Hematopoietic multipotent progenitor cell treated with erythropoietin and hydrocortisone succinate and interleukin-3 and kit ligand, for 4 days (in vitro differentiated cells): ENCODE data around the gene CCDC175.

ENCODE experiments used
- DNase-seq: peaks from one replicate; pipeline ENCODE4 v3.0.0-alpha.2; 2015

Gene CCDC175

DNA sequence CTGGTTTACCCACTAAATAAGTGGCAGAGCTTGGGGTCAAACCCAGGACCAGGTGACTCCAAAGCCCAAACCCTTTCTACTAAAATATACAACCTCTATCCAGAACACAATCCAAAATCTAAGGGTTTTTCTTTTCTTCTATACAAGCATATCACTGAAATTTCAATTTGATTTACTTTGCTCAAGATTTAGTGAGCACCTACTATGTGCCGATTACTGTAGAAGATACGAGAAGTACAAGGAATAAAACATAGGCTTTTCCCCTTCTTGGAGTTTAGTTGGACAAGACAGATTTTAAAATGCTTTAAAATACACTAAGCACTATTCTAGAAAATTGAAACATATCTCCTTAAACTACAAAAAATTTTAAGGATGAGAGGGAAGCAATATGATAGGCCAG is 95.2 kb downstream of the CCDC175 start:
- DNase-seq = no peak

DNA sequence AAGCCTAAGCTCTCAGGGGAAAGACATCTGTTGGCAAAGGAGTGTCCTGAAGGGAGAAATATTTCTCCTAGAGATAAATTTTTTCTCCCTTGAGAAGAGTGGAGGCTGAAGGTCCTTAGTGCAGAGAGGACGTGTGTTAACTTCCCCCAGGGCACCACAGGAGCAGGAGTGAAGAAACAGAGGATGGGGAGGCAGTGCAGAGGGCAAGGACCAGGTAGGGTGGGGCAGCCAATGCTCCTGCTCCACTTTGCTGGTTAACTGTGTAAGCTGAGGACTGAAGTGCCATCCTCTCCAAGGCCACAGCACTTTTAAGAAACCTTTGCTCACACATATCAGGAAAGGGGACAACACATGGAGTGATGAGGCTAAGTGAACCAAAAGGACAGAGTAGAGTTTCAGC is 96.4 kb downstream of the CCDC175 start:
- DNase-seq = no peak

DNA sequence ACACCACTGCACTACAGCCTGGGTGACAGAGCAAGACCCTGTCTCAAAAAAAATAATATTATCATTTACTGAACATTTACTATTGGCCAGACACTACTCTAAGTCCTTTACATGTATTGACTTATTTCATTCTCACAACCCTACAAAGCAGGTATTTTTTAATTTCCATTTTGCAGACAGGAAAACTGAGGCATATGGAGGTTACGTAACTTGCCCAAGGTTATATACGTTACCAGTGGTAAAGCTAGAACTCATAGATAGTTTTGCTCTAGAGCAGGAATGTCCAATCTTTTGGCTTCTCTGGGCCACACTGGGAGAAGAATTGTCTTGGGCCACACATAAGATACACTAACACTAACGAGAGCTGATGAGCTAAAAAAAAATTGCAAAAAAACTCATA is 98.1 kb downstream of the CCDC175 start:
- DNase-seq = no peak

DNA sequence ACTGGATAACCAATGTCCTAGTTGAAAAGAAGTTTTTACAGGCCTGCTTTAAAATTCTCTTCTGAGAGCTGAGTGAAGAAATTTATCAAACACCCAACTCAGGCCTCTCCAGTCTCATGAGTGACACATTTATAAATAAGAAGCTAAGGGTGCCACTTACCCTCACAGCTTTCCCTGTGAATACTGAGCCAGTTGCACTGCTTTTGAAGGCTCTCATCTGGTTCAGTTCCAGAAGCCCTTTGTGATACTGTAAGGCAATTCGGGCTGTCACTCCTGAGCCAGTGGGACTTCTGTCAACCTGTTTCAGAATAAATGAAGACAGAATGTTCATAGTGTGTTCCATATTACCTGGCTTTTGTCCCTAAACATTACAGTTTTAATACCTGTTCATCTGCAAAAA is 100.9 kb downstream of the CCDC175 start:
- no peak for DNase-seq

DNA sequence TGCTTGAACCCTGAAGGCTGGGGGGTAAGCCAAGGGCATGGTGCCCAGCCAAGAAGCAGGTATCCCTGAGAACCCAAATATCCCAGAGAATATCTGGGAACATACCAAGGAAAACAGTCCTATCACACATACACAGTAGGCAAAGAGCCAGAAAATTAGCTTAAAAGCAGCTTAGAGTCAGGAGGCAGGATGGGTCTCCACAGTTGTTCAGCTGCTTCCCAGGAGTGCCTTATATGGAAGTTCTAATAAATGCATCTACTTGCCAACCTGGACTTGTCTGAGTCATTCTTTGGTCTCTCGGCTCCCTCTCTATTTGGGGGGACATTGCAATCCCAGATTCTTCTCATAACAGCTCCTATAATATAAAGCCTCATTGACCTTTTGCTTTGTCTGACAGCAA is 102.4 kb downstream of the CCDC175 start:
- DNase-seq = no peak

DNA sequence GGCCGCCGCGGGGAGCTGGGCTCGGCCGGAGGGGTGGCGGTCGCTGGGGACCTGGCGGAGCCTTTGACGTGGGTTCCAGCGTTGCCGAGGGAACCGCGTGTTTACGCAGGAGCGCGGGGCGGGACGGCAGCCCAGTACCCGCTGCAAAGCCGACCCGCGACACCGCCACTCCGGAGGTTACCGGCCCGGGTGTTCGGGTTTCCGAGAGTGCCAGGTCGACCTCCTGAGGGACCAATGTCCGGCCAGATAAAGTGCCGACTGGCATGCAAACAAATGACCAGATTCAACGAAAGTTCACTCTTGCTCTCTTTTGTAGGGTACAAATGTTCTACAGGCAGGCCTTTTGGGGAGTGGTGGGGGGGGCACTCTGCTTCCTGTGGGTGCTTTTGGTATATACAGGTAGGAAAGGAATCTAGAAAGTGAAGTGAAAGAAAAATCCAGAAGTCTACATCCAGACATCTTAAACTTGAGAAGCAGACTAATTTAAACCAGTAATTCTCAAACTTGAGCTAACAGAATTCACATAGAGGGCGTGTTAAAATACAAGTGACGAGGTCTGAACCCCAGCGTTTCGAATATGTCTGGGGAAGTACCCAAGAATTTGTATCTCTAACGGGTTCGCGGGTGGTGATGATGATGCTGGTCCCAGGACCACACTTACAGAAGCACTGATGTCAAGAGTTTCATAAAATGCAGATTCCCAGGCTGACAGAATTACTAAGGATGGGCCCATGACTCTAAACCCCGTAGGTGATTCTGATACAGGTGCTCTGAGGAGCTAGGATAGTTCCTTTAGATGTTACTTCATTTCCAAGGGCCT is 111.1 kb downstream of the CCDC175 start, which contains the start of gene GPR135:
Gene GPR135, minus strand, starts transcription at position 65 of the 820 bp plus-strand sequence. CDS start 154 bp downstream, outside the sequence.
- peak; percentile 8 for DNase-seq

DNA sequence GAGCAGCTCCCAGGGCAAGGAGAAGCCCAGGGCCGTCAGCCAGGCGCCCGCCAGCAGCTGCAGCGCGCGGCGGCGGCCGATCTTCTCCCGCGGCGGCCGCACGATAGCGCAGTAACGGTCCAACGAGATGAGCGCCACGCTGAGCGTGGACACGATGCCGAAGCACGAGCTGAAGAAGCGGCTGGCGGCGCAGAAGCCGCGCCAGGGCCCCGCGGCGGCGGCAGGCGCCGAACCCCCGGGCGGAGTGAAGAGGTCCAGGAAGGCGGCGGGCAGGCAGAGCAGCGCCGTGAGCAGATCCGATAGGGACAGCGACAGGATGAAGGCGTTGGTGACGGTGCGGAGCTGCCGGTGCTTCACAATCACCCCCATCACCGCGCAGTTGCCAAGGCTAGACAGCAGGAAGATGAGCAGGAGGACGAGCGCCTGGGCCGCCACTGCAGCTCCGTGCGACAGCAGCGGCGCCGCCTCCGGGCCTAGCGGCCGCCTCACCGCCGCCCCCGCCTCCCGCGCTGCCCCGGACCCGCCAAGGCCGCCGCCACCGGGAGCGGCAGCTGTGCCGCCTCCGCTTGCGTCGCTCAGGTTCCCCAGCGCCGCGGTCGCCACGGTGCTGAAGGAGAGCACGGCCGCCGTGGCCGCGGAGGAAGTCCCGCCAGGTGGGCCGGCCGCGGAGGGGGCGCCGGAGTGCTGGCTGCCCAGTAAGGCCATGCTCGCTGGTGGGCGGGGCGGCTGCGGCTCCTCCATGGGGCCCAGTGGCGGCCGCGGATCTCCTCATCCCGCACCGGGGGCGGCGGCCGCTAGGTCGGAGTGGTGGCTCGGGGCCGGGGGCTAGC is 111.9 kb downstream of the CCDC175 start:
- peak; percentile 73 for DNase-seq

DNA sequence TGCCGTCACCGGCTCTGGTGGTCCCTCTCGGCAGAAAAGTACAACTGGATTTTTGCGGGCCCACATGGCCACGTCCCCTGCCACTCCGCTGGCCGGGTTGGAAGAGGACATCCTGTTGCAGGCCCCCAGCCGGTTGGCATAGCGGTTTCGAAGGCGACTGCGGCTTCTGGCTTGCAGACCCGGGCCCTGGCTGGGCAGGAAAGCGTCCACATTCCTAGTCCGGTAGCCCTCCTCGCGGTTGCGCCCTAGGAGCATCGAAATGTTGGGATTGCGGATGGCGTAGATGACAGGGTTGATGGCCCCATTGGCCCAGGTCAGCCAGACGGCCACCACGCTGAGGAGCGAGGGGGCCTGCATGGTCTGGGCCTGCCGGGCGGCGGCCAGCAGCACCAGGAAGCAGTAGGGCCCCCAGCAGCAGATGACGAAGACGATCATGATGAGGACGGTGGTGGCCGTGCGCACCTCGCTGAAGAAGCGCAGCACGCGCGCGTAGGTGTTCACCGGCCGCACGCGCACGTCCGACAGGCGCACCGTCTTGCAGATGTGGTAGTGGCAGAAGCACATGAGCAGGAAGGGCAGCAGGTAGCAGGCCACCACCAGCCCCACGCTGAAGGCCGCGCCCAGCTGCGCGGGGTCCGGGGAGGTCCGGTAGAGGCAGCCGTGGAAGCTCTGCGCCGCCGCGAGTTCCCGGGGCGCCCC is 112.7 kb downstream of the CCDC175 start:
- no peak for DNase-seq

DNA sequence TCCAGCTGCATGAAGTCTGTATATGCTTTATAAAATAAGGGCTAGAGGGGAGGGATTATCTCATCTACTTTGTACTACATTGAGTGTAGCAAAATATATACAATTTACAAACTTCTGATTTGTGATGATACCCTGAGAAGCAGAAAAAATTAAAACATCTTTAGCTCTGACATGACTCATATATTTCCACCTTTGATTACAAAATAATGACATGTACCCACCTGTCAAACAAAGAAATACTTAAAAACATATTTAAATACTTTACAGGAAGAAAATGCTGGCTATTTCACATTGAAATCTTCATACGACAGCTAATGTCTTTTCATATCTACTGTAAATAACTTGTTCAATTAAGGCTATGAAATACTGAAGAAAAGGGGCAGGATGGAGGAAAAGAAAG is 114.7 kb downstream of the CCDC175 start:
- no peak for DNase-seq

DNA sequence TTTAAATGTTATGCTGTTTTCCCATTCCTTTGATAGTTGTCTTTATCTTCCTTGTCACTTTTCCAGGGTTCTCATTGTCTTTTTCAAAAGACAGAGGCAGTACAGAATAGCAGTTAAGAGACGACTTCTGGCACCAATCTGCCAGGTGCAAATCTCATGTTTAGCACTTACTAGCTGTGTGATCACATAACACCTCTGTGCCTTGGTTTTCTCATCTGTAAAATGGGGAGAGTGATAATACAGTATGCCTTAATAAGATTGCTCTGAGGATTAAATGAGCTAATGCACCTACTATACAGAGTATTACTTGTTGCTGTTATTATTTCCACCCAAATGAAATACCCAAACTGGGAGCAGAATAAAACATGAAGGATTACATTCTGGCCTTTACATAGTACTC is 116.2 kb downstream of the CCDC175 start:
- DNase-seq = no peak

DNA sequence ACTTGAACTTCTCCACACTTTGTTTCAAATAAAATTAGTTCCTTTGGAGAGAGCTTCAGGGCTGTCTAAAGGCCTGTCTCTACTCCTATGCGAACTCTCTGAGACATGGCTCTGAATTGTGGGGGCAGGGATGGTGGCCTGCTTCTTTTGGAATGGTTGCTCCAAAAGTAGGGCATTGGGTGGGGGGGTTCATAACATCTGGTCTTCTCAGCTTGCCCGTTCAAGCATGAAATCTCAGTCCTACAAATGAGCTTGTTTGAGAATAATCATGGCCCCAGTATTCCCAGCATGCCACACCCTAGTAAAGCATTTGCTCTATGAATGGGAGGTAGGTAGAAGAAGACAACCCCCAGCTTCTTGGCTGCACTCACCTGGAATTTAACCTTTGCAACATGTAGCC is 118.1 kb downstream of the CCDC175 start:
- no peak for DNase-seq

DNA sequence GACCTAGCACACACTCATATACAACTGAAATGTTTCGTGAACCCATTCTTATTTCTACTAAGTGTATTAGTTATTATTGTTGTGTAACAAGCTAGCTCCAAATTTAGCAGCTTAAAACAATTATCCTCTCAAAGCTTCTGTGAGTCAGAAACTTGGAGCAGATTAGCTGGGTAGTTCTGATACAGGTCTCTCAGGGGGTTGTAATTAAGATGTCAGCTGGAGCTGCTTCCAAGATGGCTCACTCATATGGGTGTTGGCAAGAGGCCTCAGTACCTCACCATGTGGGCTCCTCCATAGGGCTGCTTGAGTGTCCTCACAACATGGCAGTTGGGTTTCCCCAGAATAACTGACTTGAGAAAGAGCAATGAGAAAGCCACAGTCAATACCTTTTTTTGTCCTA is 121.2 kb downstream of the CCDC175 start:
- no peak for DNase-seq
